Activated CD8-positive, alpha-beta T cell treated with anti-CD3 and anti-CD28 coated beads, Interleukin-2, amount 10 ng/mL, durations not matched to agents 7 days and 5 days (primary cell): ENCODE measurements around the gene ZMYM2. TPM values are rescaled to one million over a fixed set of nuclear protein-coding genes. Genes with fewer than 3 reads are reported as not detected.
"Not testable (repeated sequence)": the region's sequence is repeated elsewhere in the genome, so short reads cannot be mapped to it uniquely, and the experiment has no call there.

Source experiments
- ATAC-seq: fragments of 150-1000 bp; cut with Tn5 transposase; one replicate; pipeline ENCODE4 v1.10.0; 2021; ENCODE audit warnings: moderate library complexity
- CTCF ChIA-PET: fragments of 350-600 bp; sonication (Branson Sonifier 250); formaldehyde crosslinking; loops from one replicate; lab custom pipeline; 2021; ENCODE audit warnings: antibody characterized with exemption; lab: Charles Lee
- POLR2A ChIA-PET: fragments of 350-600 bp; sonication (Branson Sonifier 250); formaldehyde crosslinking; loops from one replicate; lab custom pipeline; 2021; ENCODE audit warnings: antibody characterized with exemption; lab: Charles Lee
- DNase-seq: peaks from one replicate; pipeline ENCODE4 v3.0.0-alpha.2; 2020
- H3K27ac Mint-ChIP-seq: one replicate; pipeline ENCODE4 v1.8.0; 2021; ENCODE audit warnings: mild to moderate bottlenecking, mixed read lengths
- H3K27me3 Mint-ChIP-seq: one replicate; pipeline ENCODE4 v1.8.0; 2021; ENCODE audit warnings: low read depth, mixed read lengths
- H3K36me3 Mint-ChIP-seq: one replicate; pipeline ENCODE4 v1.8.0; 2021; ENCODE audit warnings: low read depth, mixed read lengths
- H3K4me1 Mint-ChIP-seq: one replicate; pipeline ENCODE4 v1.8.0; 2021; ENCODE audit warnings: low read depth, mixed read lengths
- H3K4me3 Mint-ChIP-seq: one replicate; pipeline ENCODE4 v1.8.0; 2021; ENCODE audit warnings: mild to moderate bottlenecking, mixed read lengths
- H3K9me3 Mint-ChIP-seq: one replicate; pipeline ENCODE4 v1.8.0; 2022; ENCODE audit warnings: mixed read lengths; ENCODE audit not compliant: insufficient read depth
- total RNA-seq, 2 experiments: library from RNA; stranded (reverse); gene quantifications; one replicate each; pipeline ENCODE4 v1.2.3, GENCODE V29; 2021

ZMYM2 gene
- total RNA-seq, 2 experiments from 2014 or later: 45.6 to 51.8 TPM

DNA sequence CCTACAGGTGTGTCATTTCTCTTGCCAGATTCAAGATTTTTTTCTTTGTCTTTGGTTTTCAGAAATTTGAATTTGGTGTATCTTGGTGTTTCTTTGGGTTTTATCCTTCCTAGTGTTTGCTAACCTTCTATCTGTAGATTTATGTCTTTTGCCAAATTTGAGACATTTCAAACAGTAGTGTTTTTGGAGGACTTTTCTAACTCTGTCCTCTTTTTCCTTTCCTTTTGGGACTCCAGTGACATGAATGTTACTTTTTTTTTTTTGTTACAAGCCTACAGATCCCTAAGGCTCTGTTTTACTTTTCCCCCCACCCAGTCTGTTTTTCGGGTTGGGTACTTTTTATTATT is 58.8 kb downstream of the ZMYM2 start:
- ATAC-seq (no peak), DNase-seq (no peak)
- CTCF ChIA-PET: no interaction called here
- Mint-ChIP-seq H3K27ac (no peak overlapping the region), H3K36me3 (peaks cover 72% of the 10 kb centered on the region), H3K4me1 (peaks cover 10% of the 10 kb centered on the region), H3K27me3 (no peaks in the 10 kb centered on the region), H3K9me3 (peaks cover 14% of the 10 kb centered on the region), H3K4me3 (no peak overlapping the region)
- POLR2A ChIA-PET: no interaction called here

DNA sequence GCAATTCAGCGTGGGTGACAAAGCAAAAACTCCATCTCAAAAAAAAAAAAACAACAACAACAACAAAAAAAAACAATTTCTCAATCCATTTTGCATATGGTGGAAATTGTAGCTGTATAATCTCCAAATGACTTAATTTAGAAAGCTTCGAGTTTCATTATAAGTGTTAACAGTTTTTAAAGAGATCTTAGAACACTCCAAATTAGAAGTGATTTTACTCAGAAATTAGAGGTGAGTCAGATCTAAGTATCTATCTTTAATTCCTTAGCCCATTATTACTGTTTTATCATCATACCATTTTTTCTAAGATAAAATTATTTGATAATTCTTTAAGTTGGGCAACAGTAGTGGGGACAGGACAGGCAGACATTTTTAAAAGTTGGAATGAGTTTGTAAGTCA is 60.5 kb downstream of the ZMYM2 start:
- ChIA-PET POLR2A (no interaction called here), CTCF (no interaction called here)
- Mint-ChIP-seq H3K4me1 (peaks cover 10% of the 10 kb centered on the region), H3K27me3 (no peaks in the 10 kb centered on the region), H3K4me3 (no peak overlapping the region), H3K27ac (no peak overlapping the region), H3K36me3 (peaks cover 59% of the 10 kb centered on the region), H3K9me3 (peaks cover 14% of the 10 kb centered on the region)
- DNase-seq (no peak), ATAC-seq (no peak)

DNA sequence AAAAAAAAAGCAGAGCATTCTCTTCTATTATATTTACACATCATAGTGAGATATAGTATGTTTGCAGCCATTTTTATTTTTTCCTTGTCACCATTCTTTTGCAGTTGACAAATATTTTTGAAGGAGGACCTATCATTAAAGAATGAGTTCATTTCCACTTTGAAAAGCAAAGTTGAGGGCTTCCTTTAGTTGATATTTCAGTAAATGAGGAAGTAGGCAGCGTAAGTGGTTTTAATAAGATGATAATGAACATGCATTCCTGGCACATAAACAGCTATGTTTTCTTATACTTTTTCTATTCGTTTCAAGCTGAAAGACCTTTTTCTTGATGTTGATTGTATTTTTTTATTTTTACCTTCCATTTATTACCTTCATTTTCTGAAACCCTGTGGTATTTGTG is 66.2 kb downstream of the ZMYM2 start:
- Mint-ChIP-seq H3K4me3 (no peak overlapping the region), H3K36me3 (peaks cover 34% of the 10 kb centered on the region), H3K9me3 (no peaks in the 10 kb centered on the region), H3K27me3 (no peaks in the 10 kb centered on the region), H3K4me1 (peaks cover 10% of the 10 kb centered on the region), H3K27ac (no peak overlapping the region)
- DNase-seq: no peak
- ChIA-PET POLR2A (no interaction called here), CTCF (no interaction called here)
- ATAC-seq: no peak

DNA sequence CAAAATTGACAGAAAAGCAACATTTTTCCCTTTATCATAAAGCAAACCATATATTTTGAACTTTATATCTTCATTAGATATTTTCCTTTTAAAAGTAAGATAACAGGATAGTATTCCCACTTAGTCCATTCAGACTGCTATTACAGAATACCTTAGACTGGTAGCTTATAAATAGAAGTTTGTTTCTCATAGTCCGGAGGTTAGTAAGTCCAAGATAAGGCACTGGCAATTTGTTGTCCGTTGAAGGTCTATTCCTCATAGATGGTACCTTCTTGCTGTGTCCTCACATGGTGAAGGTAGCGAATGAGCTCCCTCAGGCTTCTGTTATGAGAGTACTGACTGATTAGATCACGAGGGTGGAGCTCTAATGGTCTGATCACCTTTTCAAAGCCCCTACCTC is 70.4 kb downstream of the ZMYM2 start:
- POLR2A ChIA-PET: no interaction called here
- H3K4me3 Mint-ChIP-seq: no peak overlapping the region
- no peaks in the 10 kb centered on the region for H3K4me1 Mint-ChIP-seq

DNA sequence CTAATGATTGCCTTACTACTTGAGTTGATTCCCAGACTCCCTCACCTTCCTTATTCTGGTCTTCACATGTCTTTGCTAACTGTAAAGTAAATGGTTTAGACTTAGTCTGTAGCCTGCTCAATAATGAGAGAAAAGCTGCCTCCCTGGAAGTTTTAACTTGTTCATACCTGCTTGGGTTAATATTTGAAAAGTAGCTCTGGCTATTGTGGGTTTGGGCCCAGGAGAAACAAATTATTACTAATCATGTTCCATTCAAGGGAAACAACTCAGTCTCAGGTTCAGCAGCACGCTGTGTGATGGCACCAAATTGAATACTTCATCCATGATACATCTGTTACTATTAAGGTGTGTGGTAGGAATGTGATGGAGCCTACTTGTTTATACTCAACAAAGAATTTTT is 75.0 kb downstream of the ZMYM2 start:
- H3K27me3 Mint-ChIP-seq: no peaks in the 10 kb centered on the region

More for the DNA sequence above, 70.4 kb downstream of the ZMYM2 start:
- CTCF ChIA-PET: no interaction called here
- H3K36me3 Mint-ChIP-seq: peaks cover 37% of the 10 kb centered on the region
- no peaks in the 10 kb centered on the region for H3K9me3 Mint-ChIP-seq
- H3K27ac Mint-ChIP-seq: no peak overlapping the region
- ATAC-seq (no peak), DNase-seq (no peak)
- no peaks in the 10 kb centered on the region for H3K27me3 Mint-ChIP-seq

DNA sequence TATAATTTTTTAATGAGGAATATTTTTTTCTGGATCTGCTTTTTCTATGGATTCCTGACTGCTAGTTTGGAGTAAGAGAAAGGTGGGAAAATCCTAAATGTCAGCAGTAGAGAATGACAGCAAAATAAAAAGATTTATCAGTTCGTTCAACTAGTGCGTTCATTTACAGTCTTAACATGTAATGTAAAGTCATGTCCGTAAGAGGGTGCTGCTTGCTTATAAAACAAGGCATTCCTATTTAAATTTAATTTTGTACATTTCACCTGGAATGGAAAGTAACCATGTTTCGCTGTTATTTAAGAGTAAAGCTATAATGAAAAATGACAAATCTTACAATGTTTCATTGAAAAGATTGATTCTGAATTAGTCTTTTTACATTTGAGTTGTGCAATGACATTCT is 76.6 kb downstream of the ZMYM2 start:
- no peak overlapping the region for H3K27ac Mint-ChIP-seq
- no peak for ATAC-seq

More for the DNA sequence above, 75.0 kb downstream of the ZMYM2 start:
- no peak overlapping the region for H3K4me3 Mint-ChIP-seq
- peaks cover 11% of the 10 kb centered on the region for H3K4me1 Mint-ChIP-seq
- H3K36me3 Mint-ChIP-seq: peaks cover 59% of the 10 kb centered on the region
- DNase-seq: no peak
- no peaks in the 10 kb centered on the region for H3K9me3 Mint-ChIP-seq
- ATAC-seq: no peak
- POLR2A ChIA-PET: no interaction called here
- CTCF ChIA-PET: no interaction called here
- H3K27ac Mint-ChIP-seq: no peak overlapping the region

DNA sequence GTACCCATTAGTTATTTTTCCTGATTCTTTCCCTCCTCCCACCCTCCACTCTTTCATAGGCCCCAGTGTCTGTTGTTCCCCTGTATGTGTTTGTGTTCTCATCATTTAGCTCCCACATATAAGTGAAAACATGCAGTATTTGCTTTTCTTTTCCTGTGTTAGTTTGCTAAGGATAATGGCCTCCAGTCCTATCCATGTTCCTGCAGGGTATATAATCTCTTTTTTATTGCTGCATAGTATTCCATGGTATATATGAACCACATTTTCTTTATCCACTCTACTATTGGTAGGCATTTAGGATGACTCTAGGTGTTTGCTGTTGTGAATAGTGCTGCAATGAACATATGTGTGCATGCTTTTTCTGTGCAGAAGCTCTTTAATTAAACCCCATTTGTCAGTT is 79.4 kb downstream of the ZMYM2 start:
- Mint-ChIP-seq H3K4me3 (no peak overlapping the region), H3K9me3 (no peaks in the 10 kb centered on the region), H3K27ac (no peak overlapping the region), H3K36me3 (peaks cover 87% of the 10 kb centered on the region), H3K4me1 (peaks cover 11% of the 10 kb centered on the region), H3K27me3 (no peaks in the 10 kb centered on the region)
- ChIA-PET POLR2A (no interaction called here), CTCF (no interaction called here)
- DNase-seq: no peak
- no peak for ATAC-seq

More for the DNA sequence above, 76.6 kb downstream of the ZMYM2 start:
- Mint-ChIP-seq H3K4me1 (peaks cover 11% of the 10 kb centered on the region), H3K4me3 (no peak overlapping the region), H3K36me3 (peaks cover 76% of the 10 kb centered on the region), H3K27me3 (no peaks in the 10 kb centered on the region), H3K9me3 (no peaks in the 10 kb centered on the region)
- DNase-seq: no peak
- ChIA-PET POLR2A (no interaction called here), CTCF (interaction anchor here (0.7 to 1.7 kb wide), 3 partner anchors 24 to 127 kb away, joined by 3 to 4 read pairs (median 3); no protein-coding TSS in a partner anchor)

DNA sequence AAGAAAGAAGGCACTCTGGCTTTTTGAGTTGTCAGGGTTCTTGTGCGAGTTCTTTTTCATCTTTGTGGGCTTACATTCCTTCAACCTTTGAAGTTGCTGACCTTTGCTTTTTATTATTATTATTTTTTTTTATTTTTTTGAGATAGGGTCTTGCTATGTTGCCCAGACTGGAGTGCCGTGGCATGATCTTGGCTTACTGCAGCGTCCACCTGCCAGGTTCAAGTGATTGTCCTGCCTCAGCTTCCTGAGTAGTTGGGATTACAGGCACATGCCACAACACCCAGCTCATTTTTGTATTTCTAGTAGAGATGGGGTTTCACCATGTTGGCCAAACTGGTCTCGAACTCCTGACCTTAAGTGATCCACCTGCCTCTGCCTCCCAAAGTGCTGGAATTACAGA is 84.1 kb downstream of the ZMYM2 start:
- H3K27ac Mint-ChIP-seq, DNase-seq, H3K9me3 Mint-ChIP-seq, CTCF ChIA-PET, H3K4me1 Mint-ChIP-seq, POLR2A ChIA-PET, ATAC-seq, H3K27me3 Mint-ChIP-seq, H3K4me3 Mint-ChIP-seq: not testable (repeated sequence)
- H3K36me3 Mint-ChIP-seq: peaks cover 65% of the 10 kb centered on the region

DNA sequence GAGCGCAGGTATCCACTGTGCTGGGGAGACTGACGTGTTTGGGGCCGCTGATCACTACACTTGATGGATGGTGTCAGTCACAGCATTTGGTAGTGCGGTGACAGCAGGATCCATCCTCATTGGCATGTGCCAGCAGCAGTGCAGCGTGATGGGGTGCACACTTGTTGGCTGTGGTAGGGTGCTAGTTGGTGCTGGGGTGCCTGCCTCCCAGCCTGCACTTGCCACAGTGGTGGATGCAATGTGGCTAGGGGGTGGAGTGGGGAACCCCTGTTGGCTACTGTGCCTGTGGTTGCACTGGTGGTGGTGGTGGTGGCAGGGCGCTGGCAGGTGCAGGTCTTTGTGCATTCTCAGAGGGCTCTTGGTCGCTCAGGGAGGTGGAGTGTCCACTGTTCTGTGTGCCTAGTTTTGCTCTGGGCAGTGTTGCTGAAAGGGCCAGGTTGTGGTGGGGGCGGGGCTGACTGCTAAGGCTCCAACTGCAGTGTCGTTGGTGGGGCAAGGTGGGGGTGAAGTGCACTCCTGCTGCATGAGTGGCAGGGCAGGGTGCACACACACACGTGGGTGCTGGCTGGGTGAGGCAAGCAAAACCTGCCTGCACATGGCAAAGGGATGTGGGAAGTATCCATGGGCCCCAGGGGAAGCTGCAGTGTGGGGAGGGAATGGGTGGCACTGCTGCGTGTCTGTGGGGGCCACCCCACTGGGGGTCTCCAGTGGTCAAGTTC is 84.8 kb downstream of the ZMYM2 start:
- H3K27ac Mint-ChIP-seq: no peak overlapping the region
- H3K36me3 Mint-ChIP-seq: peaks cover 58% of the 10 kb centered on the region
- no peaks in the 10 kb centered on the region for H3K27me3 Mint-ChIP-seq
- ATAC-seq (no peak), DNase-seq (no peak)
- H3K4me3 Mint-ChIP-seq: no peak overlapping the region
- H3K4me1 Mint-ChIP-seq: peaks cover 7% of the 10 kb centered on the region
- no peaks in the 10 kb centered on the region for H3K9me3 Mint-ChIP-seq
- CTCF ChIA-PET: interaction anchor here (1.3 kb wide), 1 partner anchor 58 kb away, joined by 3 read pairs; no protein-coding TSS in a partner anchor
- POLR2A ChIA-PET: no interaction called here

DNA sequence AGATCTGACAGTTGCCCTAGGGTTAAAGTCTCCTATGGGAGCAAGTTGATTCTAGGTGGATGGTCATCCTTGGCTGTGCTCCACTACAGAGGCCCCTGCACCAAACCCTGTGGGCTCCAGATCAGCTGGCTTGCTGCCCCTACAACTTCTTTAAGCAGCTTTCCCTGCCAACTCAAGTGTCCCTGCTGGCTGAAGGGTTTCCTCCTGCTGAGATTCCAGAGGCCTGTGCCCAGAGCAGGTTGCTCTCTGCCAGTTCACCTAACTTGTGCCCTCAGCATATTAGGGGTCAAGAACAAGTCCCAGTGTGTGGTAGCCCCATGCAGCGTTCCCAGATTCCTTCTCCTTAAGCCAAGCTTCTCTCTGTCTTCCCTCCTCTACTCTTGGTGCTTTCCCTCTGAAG is 85.6 kb downstream of the ZMYM2 start:
- peaks cover 51% of the 10 kb centered on the region for H3K36me3 Mint-ChIP-seq

DNA sequence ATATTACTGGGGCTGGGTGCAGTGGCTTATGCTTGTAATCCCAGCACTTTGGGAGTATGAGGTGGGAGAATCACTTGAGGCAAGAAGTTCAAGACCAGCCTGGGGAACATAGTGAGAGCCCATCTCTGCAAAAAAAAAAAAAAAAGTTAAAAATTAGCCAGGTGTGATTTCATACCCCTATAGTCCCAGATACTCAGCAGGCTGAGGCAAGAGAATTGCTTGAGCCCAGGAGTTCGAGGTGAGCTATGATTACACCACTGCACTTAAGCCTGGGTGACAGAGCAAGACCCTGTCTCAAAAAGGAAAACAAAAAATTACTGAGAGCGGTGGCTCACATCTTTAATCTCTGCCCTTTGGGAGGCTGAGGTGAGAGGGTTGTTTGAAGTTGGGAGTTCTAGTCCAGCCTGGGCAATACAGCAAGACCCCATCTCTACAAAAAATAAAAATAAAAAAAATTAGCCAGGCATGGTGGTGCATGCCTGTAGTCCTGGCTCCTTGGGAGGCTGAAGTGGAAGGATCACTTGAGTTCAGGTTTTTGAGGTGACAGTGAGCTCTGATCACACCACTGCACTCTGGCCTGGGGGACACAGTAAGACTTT is 87.5 kb downstream of the ZMYM2 start:
- ChIA-PET POLR2A (no interaction called here), CTCF (no interaction called here)
- H3K4me1 Mint-ChIP-seq: peaks cover 27% of the 10 kb centered on the region
- H3K27me3 Mint-ChIP-seq: no peaks in the 10 kb centered on the region
- H3K36me3 Mint-ChIP-seq: peaks cover 35% of the 10 kb centered on the region
- DNase-seq (no peak), ATAC-seq (no peak)
- H3K4me3 Mint-ChIP-seq: no peak overlapping the region
- no peaks in the 10 kb centered on the region for H3K9me3 Mint-ChIP-seq
- no peak overlapping the region for H3K27ac Mint-ChIP-seq

More for the DNA sequence above, 85.6 kb downstream of the ZMYM2 start:
- ChIA-PET POLR2A (no interaction called here), CTCF (interaction anchor here (1.3 kb wide), 1 partner anchor 59 kb away, joined by 3 read pairs; no protein-coding TSS in a partner anchor)
- peak overlapping the region; percentile 39 for H3K27ac Mint-ChIP-seq
- no peak for DNase-seq
- no peak overlapping the region for H3K4me3 Mint-ChIP-seq
- no peaks in the 10 kb centered on the region for H3K9me3 Mint-ChIP-seq
- no peak for ATAC-seq
- H3K4me1 Mint-ChIP-seq: peaks cover 12% of the 10 kb centered on the region
- no peaks in the 10 kb centered on the region for H3K27me3 Mint-ChIP-seq
